ENCODE measurements around the gene CACNG5. TPM values are rescaled to one million over a fixed set of nuclear protein-coding genes. Genes with fewer than 3 reads are reported as not detected.

Gene CACNG5
- total RNA-seq, 1 experiment from 2014 or later = 2.0 TPM

DNA sequence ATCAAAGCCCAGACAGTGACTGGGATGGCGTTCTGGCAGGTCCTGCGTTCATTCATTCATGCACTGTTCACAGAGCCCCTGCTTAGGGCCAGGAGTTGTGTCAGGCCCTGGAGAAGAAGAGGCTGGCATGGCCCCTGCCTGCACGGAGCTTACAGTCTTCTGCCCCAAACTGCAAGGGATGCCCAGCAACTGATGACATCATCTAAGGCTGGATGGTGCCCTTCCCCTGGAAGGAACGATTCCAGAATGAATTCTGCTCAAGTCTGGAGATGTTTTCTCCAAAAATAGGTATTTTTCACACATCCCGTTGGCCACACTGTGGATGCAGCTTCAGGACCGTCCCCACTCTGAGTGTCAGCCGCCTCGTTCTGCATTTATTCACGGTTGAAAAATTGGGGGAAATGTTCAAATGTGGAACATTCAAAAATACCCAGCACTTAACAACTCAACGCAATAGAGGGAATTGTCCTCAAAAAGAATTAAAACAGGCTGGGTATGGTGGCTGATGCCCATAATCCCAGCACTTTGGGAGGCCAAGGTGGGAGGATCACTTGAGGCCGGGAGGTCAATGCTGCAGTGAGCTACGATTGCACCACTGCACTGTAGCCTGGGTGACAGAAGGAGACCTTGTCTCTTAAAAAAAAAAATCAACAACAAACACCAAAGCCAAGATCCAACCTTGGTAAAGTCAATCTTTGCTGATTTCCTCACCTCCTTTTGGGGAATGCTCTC is 23.8 kb upstream of the CACNG5 start:
- H3K36me3 ChIP-seq (replicated peaks; ENCODE audit: control insufficient read depth, insufficient read depth, low read length) = no peaks in the 10 kb centered on the region
- no peaks in the 10 kb centered on the region for H3K27me3 ChIP-seq (ENCODE audit: control insufficient read depth, insufficient read depth, low read length)
- DNase-seq = no peak
- H3K4me3 ChIP-seq (ENCODE audit: insufficient read depth, low read depth, low read length) = no peak overlapping the region

DNA sequence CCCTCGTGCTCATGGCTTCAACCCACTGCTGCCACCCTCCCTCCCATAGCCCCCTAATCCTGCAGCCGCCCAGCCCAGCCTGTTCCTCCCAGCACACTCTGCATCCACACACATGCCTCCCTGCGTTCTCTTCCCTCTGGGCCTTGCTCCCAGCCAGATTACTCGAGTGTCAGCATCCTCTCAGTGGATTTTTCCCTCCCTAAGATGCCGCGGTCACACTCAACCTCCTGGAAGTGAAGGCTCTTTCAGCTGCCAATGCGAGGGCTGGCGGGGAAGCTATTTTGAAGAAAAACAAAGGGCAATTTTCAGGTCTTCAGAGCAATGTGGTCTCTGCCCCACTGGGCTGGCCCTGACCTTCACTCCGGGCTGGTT is 23.2 kb upstream of the CACNG5 start:
- Histone ChIP-seq H3K27me3 (ENCODE audit: control insufficient read depth, insufficient read depth, low read length) (no peaks in the 10 kb centered on the region), H3K4me3 (ENCODE audit: insufficient read depth, low read depth, low read length) (no peak overlapping the region), H3K36me3 (replicated peaks; ENCODE audit: control insufficient read depth, insufficient read depth, low read length) (no peaks in the 10 kb centered on the region)
- DNase-seq = no peak

DNA sequence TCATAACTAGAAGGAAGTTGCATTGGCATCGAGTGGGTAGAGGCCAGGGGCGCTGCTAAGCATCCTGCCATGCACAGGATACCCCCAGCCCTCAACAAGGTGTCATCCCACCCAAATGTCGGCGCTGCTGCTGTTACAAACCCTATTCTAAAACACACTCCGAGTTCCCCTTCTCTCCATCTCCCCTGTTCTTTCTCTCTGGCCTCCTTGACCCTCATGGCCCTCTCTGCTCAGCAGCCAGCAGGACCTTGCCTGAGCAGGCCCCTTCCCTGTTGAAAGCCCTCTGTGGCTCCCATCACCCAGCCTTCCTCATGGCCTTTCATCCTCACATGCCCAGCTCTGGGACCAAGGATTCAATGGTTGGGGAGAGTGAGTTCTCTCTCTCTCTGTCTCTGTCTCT is 22.3 kb upstream of the CACNG5 start:
- no peak overlapping the region for H3K4me3 ChIP-seq (ENCODE audit: insufficient read depth, low read depth, low read length)
- no peaks in the 10 kb centered on the region for H3K36me3 ChIP-seq (replicated peaks; ENCODE audit: control insufficient read depth, insufficient read depth, low read length)
- DNase-seq = no peak
- no peaks in the 10 kb centered on the region for H3K27me3 ChIP-seq (ENCODE audit: control insufficient read depth, insufficient read depth, low read length)

DNA sequence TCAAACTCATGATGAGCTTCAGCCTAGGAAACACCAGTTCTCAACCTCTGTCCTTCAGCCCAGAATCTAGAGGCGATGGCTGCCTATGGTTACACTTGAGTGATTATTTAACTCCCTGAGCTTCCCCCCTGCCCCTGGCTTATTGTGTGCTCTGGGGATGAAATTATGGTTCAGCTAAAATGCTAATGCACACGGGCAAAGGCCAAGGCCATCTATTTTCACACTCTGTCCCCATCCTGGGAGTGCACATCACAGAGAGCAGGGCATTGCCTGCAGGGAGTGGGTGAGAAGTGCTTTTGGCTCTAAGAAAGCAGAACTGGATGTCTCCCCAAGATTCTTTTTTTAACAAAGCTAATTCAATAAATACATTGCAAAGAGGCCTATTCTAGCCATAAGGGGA is 21.6 kb upstream of the CACNG5 start:
- Histone ChIP-seq H3K36me3 (replicated peaks; ENCODE audit: control insufficient read depth, insufficient read depth, low read length) (no peaks in the 10 kb centered on the region), H3K4me3 (ENCODE audit: insufficient read depth, low read depth, low read length) (no peak overlapping the region), H3K27me3 (ENCODE audit: control insufficient read depth, insufficient read depth, low read length) (no peaks in the 10 kb centered on the region)
- DNase-seq = no peak

DNA sequence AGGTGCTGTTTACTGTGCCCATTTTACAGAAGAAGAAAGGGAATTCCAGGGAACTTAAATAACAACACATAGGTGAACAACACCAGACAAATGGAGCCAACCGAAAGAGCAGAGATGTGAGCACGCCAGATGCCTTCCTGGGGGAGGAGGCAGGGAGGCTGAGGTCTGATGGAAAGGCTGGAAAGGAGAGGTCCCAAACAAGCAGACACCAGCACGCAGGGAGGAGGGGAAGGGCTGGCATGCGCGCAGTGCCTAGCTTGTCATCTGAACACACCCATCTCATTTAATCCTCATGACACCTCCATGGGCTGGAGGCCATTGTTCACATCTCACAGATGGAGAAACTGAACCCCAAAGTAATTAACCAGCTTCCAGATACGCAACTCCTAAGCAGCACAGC is 20.9 kb upstream of the CACNG5 start:
- H3K36me3 ChIP-seq (replicated peaks; ENCODE audit: control insufficient read depth, insufficient read depth, low read length) = no peaks in the 10 kb centered on the region
- no peak for DNase-seq
- no peak overlapping the region for H3K4me3 ChIP-seq (ENCODE audit: insufficient read depth, low read depth, low read length)
- H3K27me3 ChIP-seq (ENCODE audit: control insufficient read depth, insufficient read depth, low read length) = no peaks in the 10 kb centered on the region

DNA sequence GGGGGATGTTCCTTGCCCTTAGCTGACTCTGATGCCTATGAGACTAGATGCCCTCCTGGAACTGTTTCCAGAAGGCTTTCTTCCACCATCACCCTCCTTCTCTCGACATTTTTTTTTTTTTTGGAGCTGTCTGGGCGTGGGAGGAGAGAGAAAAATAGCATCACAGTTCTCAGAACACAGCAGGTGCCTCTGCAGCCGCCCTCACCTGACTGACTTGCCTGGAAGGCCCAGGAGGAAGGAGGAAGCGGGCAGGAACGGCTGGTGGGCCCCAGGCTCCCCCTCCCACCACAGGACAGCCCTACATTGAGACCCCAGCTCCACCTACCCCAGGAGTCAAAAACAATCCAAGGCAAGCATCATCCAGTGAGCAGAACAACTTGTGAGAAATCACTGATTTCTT is 20.3 kb upstream of the CACNG5 start:
- H3K4me3 ChIP-seq (ENCODE audit: insufficient read depth, low read depth, low read length) = no peak overlapping the region
- no peaks in the 10 kb centered on the region for H3K36me3 ChIP-seq (replicated peaks; ENCODE audit: control insufficient read depth, insufficient read depth, low read length)
- DNase-seq = no peak
- H3K27me3 ChIP-seq (ENCODE audit: control insufficient read depth, insufficient read depth, low read length) = no peaks in the 10 kb centered on the region

DNA sequence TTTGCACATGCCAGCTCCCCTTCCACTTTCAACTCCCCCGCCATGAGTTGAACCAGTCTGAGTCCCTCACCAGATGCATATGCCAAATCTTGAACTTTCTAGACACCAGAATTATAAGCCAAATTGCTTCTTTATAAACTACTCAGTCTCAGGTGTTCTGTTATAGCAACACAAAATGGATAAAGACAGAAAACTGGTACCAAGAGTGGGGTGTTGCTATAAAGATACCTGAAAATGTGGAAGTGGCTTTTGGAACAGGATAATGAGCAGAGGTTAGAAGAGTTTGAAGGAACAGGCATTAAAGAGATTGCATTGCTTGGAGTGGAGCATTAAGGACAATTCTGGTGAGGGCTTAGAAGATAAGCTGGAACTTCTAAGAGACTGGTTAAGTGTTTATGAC is 17.2 kb upstream of the CACNG5 start:
- Histone ChIP-seq H3K27me3 (ENCODE audit: control insufficient read depth, insufficient read depth, low read length) (no peaks in the 10 kb centered on the region), H3K4me3 (ENCODE audit: insufficient read depth, low read depth, low read length) (no peak overlapping the region), H3K36me3 (replicated peaks; ENCODE audit: control insufficient read depth, insufficient read depth, low read length) (no peaks in the 10 kb centered on the region)
- no peak for DNase-seq

DNA sequence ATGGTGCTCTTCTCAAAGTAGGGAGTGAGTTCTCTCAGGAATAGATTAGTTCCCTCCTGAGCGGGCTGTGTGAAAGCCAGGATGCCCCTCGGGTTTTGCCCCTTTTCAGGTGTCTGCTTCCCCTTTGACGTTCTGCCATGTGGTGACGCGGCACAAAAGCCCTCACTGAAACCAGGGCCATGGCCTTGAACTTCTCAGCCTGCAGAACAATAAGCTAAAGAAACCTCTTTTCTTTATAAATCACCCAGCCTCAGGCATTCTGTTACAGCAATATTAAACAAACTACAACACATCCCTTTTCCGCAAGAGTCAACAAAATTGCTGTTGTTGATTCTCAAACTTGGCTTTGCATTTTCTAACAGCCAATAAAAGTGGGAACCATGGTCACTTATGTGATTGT is 15.5 kb upstream of the CACNG5 start:
- DNase-seq = no peak
- H3K4me3 ChIP-seq (ENCODE audit: insufficient read depth, low read depth, low read length) = no peak overlapping the region
- no peaks in the 10 kb centered on the region for H3K27me3 ChIP-seq (ENCODE audit: control insufficient read depth, insufficient read depth, low read length)
- H3K36me3 ChIP-seq (replicated peaks; ENCODE audit: control insufficient read depth, insufficient read depth, low read length) = no peaks in the 10 kb centered on the region

DNA sequence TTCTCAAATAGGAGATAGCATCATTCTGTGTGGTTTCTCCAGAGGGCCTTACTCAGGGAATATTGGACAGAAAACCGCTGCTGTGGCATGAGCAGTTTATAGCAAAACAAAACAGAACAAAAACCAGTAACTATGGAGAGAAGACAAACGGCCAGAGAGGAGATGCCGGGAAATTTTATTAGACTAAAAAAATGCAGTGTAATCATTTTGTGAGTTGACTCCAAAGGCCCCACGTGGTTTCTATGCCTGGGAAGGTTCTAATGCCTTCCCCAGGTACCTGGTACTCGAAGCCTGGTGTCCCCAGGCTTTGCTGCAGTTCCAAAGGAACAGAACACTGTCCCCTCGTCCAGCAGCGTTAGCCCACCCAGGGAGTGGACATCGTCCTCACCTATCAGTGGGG is 12.9 kb upstream of the CACNG5 start:
- no peaks in the 10 kb centered on the region for H3K27me3 ChIP-seq (ENCODE audit: control insufficient read depth, insufficient read depth, low read length)
- H3K4me3 ChIP-seq (ENCODE audit: insufficient read depth, low read depth, low read length) = no peak overlapping the region
- no peak for DNase-seq
- no peaks in the 10 kb centered on the region for H3K36me3 ChIP-seq (replicated peaks; ENCODE audit: control insufficient read depth, insufficient read depth, low read length)

DNA sequence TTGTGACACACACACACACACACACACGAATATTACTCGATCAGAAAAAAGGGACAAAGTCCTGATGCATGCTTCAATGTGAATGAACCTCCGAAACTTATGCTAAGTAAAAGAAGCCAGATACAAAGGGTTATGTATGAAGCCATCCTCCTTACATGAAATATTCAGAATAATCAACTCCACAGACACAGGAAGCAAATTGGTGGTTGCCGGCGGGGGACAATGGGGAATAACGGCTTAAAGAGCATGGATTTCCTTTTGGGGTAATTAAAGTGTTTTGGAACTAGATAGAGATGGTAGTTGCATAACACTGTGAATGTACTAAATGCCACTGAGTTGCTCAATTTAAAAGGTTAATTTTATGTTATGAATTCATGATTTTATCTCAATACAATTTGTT is 8.1 kb upstream of the CACNG5 start:
- no peaks in the 10 kb centered on the region for H3K27me3 ChIP-seq (ENCODE audit: control insufficient read depth, insufficient read depth, low read length)
- H3K36me3 ChIP-seq (replicated peaks; ENCODE audit: control insufficient read depth, insufficient read depth, low read length) = no peaks in the 10 kb centered on the region
- no peak for DNase-seq
- H3K4me3 ChIP-seq (ENCODE audit: insufficient read depth, low read depth, low read length) = no peak overlapping the region

DNA sequence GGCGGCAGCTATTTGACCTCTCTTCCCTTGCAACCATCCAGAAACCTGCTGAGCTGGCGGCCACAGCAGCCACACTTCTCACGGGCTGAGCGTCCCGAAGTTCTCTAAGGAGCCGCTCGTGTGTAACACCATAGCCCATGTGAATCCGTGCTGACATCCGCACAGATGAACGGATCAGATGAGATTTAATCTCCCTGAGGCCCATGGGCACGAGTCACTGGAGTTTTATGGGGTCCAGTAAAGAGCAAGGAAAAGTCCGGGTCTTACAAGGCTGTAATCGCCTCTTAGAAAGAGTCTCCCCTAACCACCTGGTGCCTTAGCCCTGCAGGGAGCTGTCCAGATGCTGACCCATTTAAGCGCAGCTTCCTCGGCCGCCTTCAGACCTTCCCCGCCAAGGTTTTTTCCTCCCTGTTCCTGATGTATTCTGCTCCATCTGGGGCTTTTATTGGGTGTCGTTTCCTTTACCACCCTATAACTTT is 5.5 kb upstream of the CACNG5 start:
- Histone ChIP-seq H3K4me3 (ENCODE audit: insufficient read depth, low read depth, low read length) (no peak overlapping the region), H3K27me3 (ENCODE audit: control insufficient read depth, insufficient read depth, low read length) (peaks cover 2% of the 10 kb centered on the region), H3K36me3 (replicated peaks; ENCODE audit: control insufficient read depth, insufficient read depth, low read length) (no peaks in the 10 kb centered on the region)
- peak; percentile 76 for DNase-seq

DNA sequence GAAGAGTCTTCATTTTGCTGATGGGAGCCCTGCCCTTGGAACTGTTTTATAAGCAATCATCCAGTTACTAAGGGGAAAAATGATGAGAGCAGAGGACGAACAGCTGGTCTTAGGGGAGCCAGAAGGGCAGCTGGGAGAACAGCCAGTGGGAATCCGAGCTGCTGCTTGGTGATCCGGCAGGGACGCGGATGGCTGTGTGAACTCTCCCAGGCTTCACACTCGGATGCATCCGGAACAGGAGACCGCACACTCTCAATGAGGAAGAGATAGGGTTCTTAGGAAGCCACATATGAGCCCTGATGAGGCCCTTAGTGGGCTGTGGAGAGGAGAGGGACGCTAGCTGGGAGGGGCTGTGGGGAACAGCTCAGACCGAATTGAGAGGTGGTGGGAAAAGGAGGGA is 5.0 kb upstream of the CACNG5 start:
- Histone ChIP-seq H3K4me3 (ENCODE audit: insufficient read depth, low read depth, low read length) (no peak overlapping the region), H3K27me3 (ENCODE audit: control insufficient read depth, insufficient read depth, low read length) (peaks cover 4% of the 10 kb centered on the region), H3K36me3 (replicated peaks; ENCODE audit: control insufficient read depth, insufficient read depth, low read length) (no peaks in the 10 kb centered on the region)
- no peak for DNase-seq

DNA sequence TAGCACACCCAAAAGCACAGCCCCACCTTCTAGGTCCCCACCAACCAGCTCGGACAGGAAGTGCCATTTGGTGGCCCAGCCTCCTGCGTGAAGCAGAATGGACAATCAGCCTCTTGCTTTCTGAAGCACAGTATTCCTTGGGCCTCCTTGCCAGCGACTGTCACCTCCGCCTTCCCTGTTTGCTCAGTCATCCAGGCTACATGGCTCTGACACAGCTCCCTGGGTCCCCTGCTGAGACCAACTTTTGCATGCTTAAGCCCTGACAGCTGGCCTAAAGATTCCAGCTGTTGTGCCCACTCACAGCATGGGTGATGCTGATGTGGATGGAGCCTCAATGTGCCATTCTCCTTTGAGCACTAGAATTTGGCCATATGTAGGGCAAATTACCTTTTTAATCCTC is 4.5 kb upstream of the CACNG5 start:
- H3K4me3 ChIP-seq (ENCODE audit: insufficient read depth, low read depth, low read length) = no peak overlapping the region
- DNase-seq = peak; percentile 56

DNA sequence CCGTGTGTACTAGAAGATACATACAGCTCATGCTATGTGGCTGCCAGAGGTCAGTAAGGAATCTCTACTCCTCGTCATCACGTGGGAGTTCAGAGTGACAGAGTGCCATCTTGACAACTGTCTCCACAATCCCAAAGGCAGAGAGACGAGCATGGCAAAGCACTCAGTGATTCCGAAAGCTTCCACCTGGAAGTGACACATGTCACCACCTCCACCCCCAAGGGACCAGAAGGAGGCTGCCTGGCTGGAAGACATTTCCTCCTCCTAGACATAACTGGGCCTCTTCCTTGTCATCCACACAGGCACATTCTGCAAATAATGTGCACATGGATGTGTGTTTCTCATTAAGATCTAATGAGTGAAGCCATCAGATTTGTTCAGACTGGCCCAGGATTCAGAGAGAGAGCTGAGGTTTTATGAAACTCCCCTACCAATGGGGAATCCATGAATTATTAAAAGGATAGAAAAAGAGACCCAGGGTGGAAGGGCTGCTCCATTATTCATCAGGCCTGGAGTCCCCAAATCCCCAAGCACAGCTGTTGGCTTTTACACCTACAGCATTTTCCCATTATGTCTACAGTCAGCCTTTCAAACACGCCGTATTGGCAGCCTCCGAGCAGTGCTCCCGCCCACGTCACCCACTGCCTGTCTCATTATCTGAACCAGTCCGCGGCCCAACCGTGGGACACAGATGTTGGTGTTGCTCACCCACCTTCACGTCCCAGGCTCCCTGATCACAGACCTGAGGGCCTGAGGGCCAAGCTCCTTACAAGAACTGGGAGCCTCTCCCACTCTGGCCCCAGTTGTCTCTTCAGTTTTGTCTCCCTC is 3.3 kb upstream of the CACNG5 start:
- DNase-seq = no peak
- Histone ChIP-seq H3K27me3 (ENCODE audit: control insufficient read depth, insufficient read depth, low read length) (peaks cover 14% of the 10 kb centered on the region), H3K36me3 (replicated peaks; ENCODE audit: control insufficient read depth, insufficient read depth, low read length) (no peaks in the 10 kb centered on the region), H3K4me3 (ENCODE audit: insufficient read depth, low read depth, low read length) (no peak overlapping the region)

More for the DNA sequence above, 4.5 kb upstream of the CACNG5 start:
- peaks cover 9% of the 10 kb centered on the region for H3K27me3 ChIP-seq (ENCODE audit: control insufficient read depth, insufficient read depth, low read length)
- H3K36me3 ChIP-seq (replicated peaks; ENCODE audit: control insufficient read depth, insufficient read depth, low read length) = no peaks in the 10 kb centered on the region

DNA sequence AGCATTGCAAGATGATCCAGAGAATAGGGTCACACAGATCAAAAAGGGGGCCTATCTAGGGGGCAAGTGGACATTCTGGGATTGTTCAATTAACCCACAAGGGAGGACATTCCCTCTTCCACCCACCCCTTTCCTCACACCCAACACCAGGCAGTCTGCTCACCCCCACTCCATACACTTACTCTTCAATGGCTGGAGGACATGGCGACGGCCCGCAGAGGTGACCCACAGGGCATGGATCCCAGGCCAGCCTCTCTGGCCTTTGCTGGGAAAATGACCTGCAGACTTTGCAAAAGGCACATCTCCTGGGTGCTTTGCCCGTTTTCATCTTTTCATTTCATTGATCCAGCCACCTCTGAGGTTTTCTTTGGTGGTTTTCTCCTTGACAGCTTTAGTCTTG is 1.7 kb upstream of the CACNG5 start:
- DNase-seq = no peak
- peaks cover 14% of the 10 kb centered on the region for H3K27me3 ChIP-seq (ENCODE audit: control insufficient read depth, insufficient read depth, low read length)

More for the DNA sequence above, 1.7 kb upstream of the CACNG5 start:
- H3K36me3 ChIP-seq (replicated peaks; ENCODE audit: control insufficient read depth, insufficient read depth, low read length) = no peaks in the 10 kb centered on the region
- no peak overlapping the region for H3K4me3 ChIP-seq (ENCODE audit: insufficient read depth, low read depth, low read length)
